H1 (cell line): ENCODE results near the gene SPC24. TPM values are rescaled to one million over a fixed set of nuclear protein-coding genes. Genes with fewer than 3 reads are reported as not detected.

ENCODE experiments used
- CTCF ChIA-PET: fragments of 300-600 bp; sonication (Branson Sonifier 250); formaldehyde crosslinking; loops from one replicate; lab custom pipeline; 2021; ENCODE audit not compliant: partially characterized antibody; lab: Charles Lee
- POLR2A ChIA-PET: fragments of 300-600 bp; sonication (Branson Sonifier 250); formaldehyde crosslinking; loops from one replicate; lab custom pipeline; 2021; ENCODE audit warnings: inconsistent platforms; ENCODE audit not compliant: partially characterized antibody; lab: Charles Lee
- DNase-seq, 2 experiments: peaks; one replicate each; pipeline versions ENCODE4 v3.0.0 to v3.0.0-alpha.2; 2010 to 2022; ENCODE audit warnings: low spot score in 2 of 2, low read depth in 1 of 2, mixed read lengths in 1 of 2
- FAIRE-seq: peaks from 2 replicates; lab custom pipeline; 2011; peaks lifted over from hg19 to GRCh38; lab: Jason Lieb, UNC
- H2AFZ ChIP-seq: 2 replicates; pipeline ENCODE4 v1.8.1; 2012; ENCODE audit warnings: low read length, inconsistent platforms
- H2AK5ac ChIP-seq: 2 replicates; pipeline ENCODE4 v1.6.1; 2013; ENCODE audit warnings: low read depth, low read length
- H2BK120ac ChIP-seq: replicated peaks from 2 replicates; pipeline ENCODE3; 2013; ENCODE audit warnings: low read depth, low read length, inconsistent platforms
- H2BK12ac ChIP-seq: 2 replicates; pipeline ENCODE4 v1.6.1; 2013; ENCODE audit warnings: low read depth, low read length
- H2BK15ac ChIP-seq: 2 replicates; pipeline ENCODE4 v1.6.1; 2013; ENCODE audit warnings: low read length
- H2BK20ac ChIP-seq: 2 replicates; pipeline ENCODE4 v1.6.1; 2013; ENCODE audit warnings: low read length
- H2BK5ac ChIP-seq: 2 replicates; pipeline ENCODE4 v1.6.1; 2013; ENCODE audit warnings: low read depth, low read length
- H3K14ac ChIP-seq: 2 replicates; pipeline ENCODE4 v1.6.1; 2013; ENCODE audit warnings: inconsistent platforms; ENCODE audit not compliant: insufficient read length
- H3K18ac ChIP-seq: 2 replicates; pipeline ENCODE4 v1.6.1; 2013; ENCODE audit warnings: low read length; ENCODE audit errors: extremely low read depth
- H3K23ac ChIP-seq: 2 replicates; pipeline ENCODE4 v1.6.1; 2013; ENCODE audit warnings: inconsistent platforms; ENCODE audit not compliant: insufficient read length
- H3K23me2 ChIP-seq: 2 replicates; pipeline ENCODE4 v1.6.1; 2013; ENCODE audit warnings: low read depth, low read length
- H3K27ac ChIP-seq: 2 replicates; pipeline ENCODE4 v1.6.1; 2011; ENCODE audit warnings: low read depth, low read length, inconsistent platforms
- H3K27me3 ChIP-seq, 4 experiments: replicated peaks in 1 of 4; 1 replicate in 1 of 4; 2 replicates in 3 of 4; pipeline versions ENCODE4 v1.6.1 to v1.8.1; 2011 to 2013; ENCODE audit warnings: low read length in 3 of 4, mild to moderate bottlenecking in 3 of 4, inconsistent platforms in 2 of 4, mixed read lengths in 2 of 4, moderate library complexity in 1 of 4; ENCODE audit not compliant: control insufficient read depth in 3 of 4, insufficient read depth in 3 of 4; ENCODE audit errors: extremely low read depth in 1 of 4
- H3K36me3 ChIP-seq, 4 experiments: 2 replicates each; pipeline versions ENCODE4 v1.6.1 to v1.8.1; 2011 to 2013; ENCODE audit warnings: mild to moderate bottlenecking in 4 of 4, low read length in 3 of 4, moderate library complexity in 2 of 4, control low read depth in 1 of 4, inconsistent platforms in 1 of 4; ENCODE audit not compliant: insufficient read depth in 4 of 4, control insufficient read depth in 2 of 4
- H3K4ac ChIP-seq: replicated peaks from 2 replicates; pipeline ENCODE3; 2013; ENCODE audit warnings: low read length, low read depth, mixed read lengths, inconsistent platforms; ENCODE audit not compliant: insufficient read length
- H3K4me1 ChIP-seq, 4 experiments: replicated peaks in 1 of 4; 1 replicate in 1 of 4; 2 replicates in 3 of 4; pipeline versions ENCODE4 v1.6.1 to v1.8.1; 2011 to 2013; ENCODE audit warnings: low read length in 3 of 4, inconsistent platforms in 2 of 4, mixed read lengths in 1 of 4; ENCODE audit not compliant: insufficient read depth in 4 of 4, control insufficient read depth in 3 of 4
- H3K4me2 ChIP-seq, 2 experiments: 2 replicates each; pipeline versions ENCODE4 v1.6.1 to v1.8.1; 2011 to 2013; ENCODE audit warnings: low read depth in 2 of 2, low read length in 2 of 2, control low read depth in 1 of 2, inconsistent platforms in 1 of 2, mild to moderate bottlenecking in 1 of 2; ENCODE audit not compliant: insufficient read depth in 1 of 2
- H3K4me3 ChIP-seq, 4 experiments: fragments of 200-600, 300-600 bp in 1 of 4; sonication (generic), shearing (Covaris generic), sonication (Bioruptor Twin) in 1 of 4; 2 replicates each; pipeline versions ENCODE4 v1.5.1 to v1.8.1; 2011 to 2016; ENCODE audit warnings: low read length in 4 of 4, low read depth in 3 of 4, control low read depth in 2 of 4, inconsistent platforms in 2 of 4, mild to moderate bottlenecking in 2 of 4, mixed read lengths in 1 of 4, moderate library complexity in 1 of 4; ENCODE audit not compliant: insufficient read depth in 2 of 4; ENCODE audit errors: extremely low read depth in 1 of 4
- H3K56ac ChIP-seq: replicated peaks from 2 replicates; pipeline ENCODE3; 2013; ENCODE audit warnings: low read depth, mild to moderate bottlenecking, mixed read lengths, low read length, inconsistent platforms; ENCODE audit not compliant: insufficient read length
- H3K79me1 ChIP-seq: 2 replicates; pipeline ENCODE4 v1.6.1; 2013; ENCODE audit warnings: low read depth, low read length, control low read depth
- H3K79me2 ChIP-seq, 2 experiments: 2 replicates each; pipeline versions ENCODE4 v1.6.1 to v1.8.1; 2012 to 2013; ENCODE audit warnings: low read length in 2 of 2, mild to moderate bottlenecking in 2 of 2, inconsistent platforms in 1 of 2; ENCODE audit not compliant: insufficient read depth in 2 of 2, control insufficient read depth in 1 of 2
- H3K9ac ChIP-seq, 4 experiments: replicated peaks in 1 of 4; 1 replicate in 1 of 4; 2 replicates in 3 of 4; pipeline versions ENCODE4 v1.6.1 to v1.8.1; 2011 to 2013; ENCODE audit warnings: low read depth in 3 of 4, low read length in 3 of 4, control low read depth in 2 of 4, mild to moderate bottlenecking in 2 of 4, moderate library complexity in 2 of 4, inconsistent platforms in 1 of 4; ENCODE audit errors: extremely low read depth in 1 of 4
- H3K9me3 ChIP-seq, 2 experiments: 2 replicates each; pipeline versions ENCODE4 v1.6.1 to v1.8.1; 2012 to 2013; ENCODE audit warnings: mild to moderate bottlenecking in 2 of 2, moderate library complexity in 2 of 2, control low read depth in 1 of 2, inconsistent platforms in 1 of 2, low read depth in 1 of 2, low read length in 1 of 2, mixed read lengths in 1 of 2; ENCODE audit not compliant: insufficient read depth in 2 of 2
- H4K20me1 ChIP-seq, 2 experiments: replicated peaks in 1 of 2; 2 replicates each; pipeline versions ENCODE3 to v1.8.1; 2011 to 2013; ENCODE audit warnings: inconsistent platforms in 2 of 2, low read length in 2 of 2, mild to moderate bottlenecking in 1 of 2; ENCODE audit not compliant: insufficient read depth in 2 of 2, control insufficient read depth in 1 of 2
- H4K5ac ChIP-seq: 2 replicates; pipeline ENCODE4 v1.6.1; 2013; ENCODE audit warnings: low read length, low read depth, mixed read lengths, inconsistent platforms; ENCODE audit not compliant: insufficient read length
- H4K8ac ChIP-seq: 2 replicates; pipeline ENCODE4 v1.8.0; 2013; ENCODE audit warnings: mild to moderate bottlenecking, moderate library complexity, low read length, inconsistent platforms; ENCODE audit not compliant: insufficient read depth; ENCODE audit errors: extremely low read depth
- H4K91ac ChIP-seq: replicated peaks from 2 replicates; pipeline ENCODE3; 2013; ENCODE audit warnings: low read length, mixed read lengths, inconsistent platforms; ENCODE audit not compliant: insufficient read length
- ATF2 ChIP-seq: IDR thresholded peaks from 2 replicates; pipeline ENCODE4 v1.6.1; 2012; ENCODE audit warnings: low read length, inconsistent platforms
- BACH1 ChIP-seq: IDR thresholded peaks from 2 replicates; pipeline ENCODE4 v1.6.1; 2012; ENCODE audit warnings: low read length, improper control_type of control experiment
- CHD1 ChIP-seq: IDR thresholded peaks from 2 replicates; pipeline ENCODE4 v1.6.1; 2012; ENCODE audit warnings: low read depth, low read length, improper control_type of control experiment
- EZH2 ChIP-seq: fragments of 200-600 bp; sonication (generic); IDR thresholded peaks from 2 replicates; pipeline ENCODE4 v1.7.1; 2012; ENCODE audit warnings: low read depth, mild to moderate bottlenecking, moderate library complexity, low read length, inconsistent platforms; ENCODE audit not compliant: severe bottlenecking
- FOSL1 ChIP-seq: IDR thresholded peaks from 2 replicates; pipeline ENCODE4 v1.6.1; 2011; ENCODE audit warnings: mild to moderate bottlenecking, low read depth, low read length, moderate library complexity; ENCODE audit not compliant: insufficient read depth
- KDM1A ChIP-seq: fragments of 200-600, 300-600 bp; sonication (generic); IDR thresholded peaks from 2 replicates; pipeline ENCODE4 v1.7.1; 2016; ENCODE audit warnings: mild to moderate bottlenecking, low read length, borderline replicate concordance
- RBBP5 ChIP-seq: IDR thresholded peaks from 2 replicates; pipeline ENCODE4 v1.7.1; 2012; ENCODE audit warnings: low read depth, mild to moderate bottlenecking, inconsistent platforms, low read length, moderate library complexity, borderline replicate concordance
- SIN3A ChIP-seq, 2 experiments: IDR thresholded peaks in 1 of 2; conservative IDR thresholded peaks in 1 of 2; 2 replicates each; pipeline ENCODE4 v1.6.1; 2011 to 2012; ENCODE audit warnings: low read length in 2 of 2, improper control_type of control experiment in 1 of 2, low read depth in 1 of 2, mild to moderate bottlenecking in 1 of 2
- SP1 ChIP-seq: IDR thresholded peaks from 2 replicates; pipeline ENCODE4 v1.6.1; 2011; ENCODE audit warnings: low read depth, low read length
- USF2 ChIP-seq: IDR thresholded peaks from 2 replicates; pipeline ENCODE4 v1.6.1; 2011; ENCODE audit warnings: low read length, improper control_type of control experiment
- WGBS, 2 experiments: shearing (Covaris generic) in 1 of 2; methylation state at CpG; one replicate each; pipeline versions ENCODE4 v1.1.6 to v1.1.7; 2013 to 2015; ENCODE audit warnings: low lambda C conversion rate in 2 of 2, mixed read lengths in 2 of 2, inconsistent platforms in 1 of 2, low coverage in 1 of 2, missing lambda C conversion rate in 1 of 2; ENCODE audit not compliant: insufficient replicate concordance in 2 of 2, insufficient coverage in 1 of 2, insufficient read length in 1 of 2; ENCODE audit errors: extremely low coverage in 1 of 2, missing lambda C conversion rate in 1 of 2; 5-methylcytosine and 5-hydroxymethylcytosine counted together
- polyA plus RNA-seq, 7 experiments: library from polyadenylated mRNA; depleted of rRNA in 3 of 7; stranded (reverse) in 5 of 7; unstranded in 2 of 7; fragments of >200 nt in 5 of 7; fragments of 200-250 nt in 2 of 7; gene quantifications; 1 replicate in 5 of 7; 2 replicates in 1 of 7; 4 replicates in 1 of 7; pipeline versions ENCODE4 v1.2.1 to v1.2.3, GENCODE V29; 2011 to 2013; ENCODE audit warnings: missing spikeins in 2 of 7, mixed read lengths in 2 of 7
- total RNA-seq: library from RNA; stranded (reverse); fragmentation: NEBNext Ultra II Directional; extraction: Animal tissue kit (Norgen Biotek cat#: 25700); gene quantifications from 2 replicates; pipeline ENCODE4 v1.2.1, GENCODE V29; 2021

SPC24 gene
- total and polyA plus RNA-seq, 2 of the 8 experiments (the other 6 are each of a cell fraction or from before 2014, with no cell fraction given), result 17.7 to 42.4 TPM

GRCh38 chr19:11179716-11180297, 24.2 kb upstream of the SPC24 start:
- CTCF ChIA-PET, result interaction anchor here (0.6 kb wide), 2 partner anchors 11 to 17 kb away, joined by 3 read pairs; no protein-coding TSS in a partner anchor
- TF ChIP-seq FOSL1 (no peak), CHD1 (no peak), ATF2 (no peak), SIN3A (conservative IDR thresholded peaks at IDR 0.05 in 1 of 2, IDR thresholded peaks at IDR 0.05 in 1 of 2; ENCODE audit: low read depth in 1 of 2, low read length in 2 of 2) (no peak), USF2 (no peak), SP1 (no peak), BACH1 (no peak), EZH2 (no peak), RBBP5 (no peak), KDM1A (no peak)

More at GRCh38 chr19:11179716-11180297, 24.2 kb upstream of the SPC24 start:
- H2BK20ac ChIP-seq, result no peak overlapping the region
- peaks cover 0 to 16% (median 4%) of the 10 kb centered on the region in 4 experiments; a peak in 6 of 8 replicates for H3K36me3 ChIP-seq
- no peak for FAIRE-seq
- H3K79me1 ChIP-seq, result no peaks in the 10 kb centered on the region; the same call in 1 of the 2 replicates
- H4K8ac ChIP-seq, result no peak overlapping the region
- H4K5ac ChIP-seq, result no peak overlapping the region
- 89% methylated on average over 11 of the region's 11 CpGs; no CpG with 5 or more reads in 1 of the 2 experiments for WGBS, 2 experiments
- no peaks in the 10 kb centered on the region for H4K20me1 ChIP-seq
- H3K27me3 ChIP-seq, result no peaks in the 10 kb centered on the region
- H3K4me2 ChIP-seq, result no peak overlapping the region
- no peak overlapping the region for H3K56ac ChIP-seq
- H2BK5ac ChIP-seq, result no peak overlapping the region
- H4K91ac ChIP-seq, result no peak overlapping the region
- no peak overlapping the region for H3K18ac ChIP-seq
- no peak overlapping the region for H3K9ac ChIP-seq
- H3K4me1 ChIP-seq, result peaks cover 0 to 3% (median 2%) of the 10 kb centered on the region in 4 experiments; a peak in 2 of 7 replicates
- H3K4ac ChIP-seq, result no peak overlapping the region
- H3K23me2 ChIP-seq, result no peaks in the 10 kb centered on the region
- no peak overlapping the region for H2BK15ac ChIP-seq
- no peak overlapping the region for H3K14ac ChIP-seq
- no peak overlapping the region for H2BK12ac ChIP-seq
- no peak overlapping the region for H2BK120ac ChIP-seq
- H2AFZ ChIP-seq, result no peak overlapping the region
- H3K23ac ChIP-seq, result no peak overlapping the region
- H2AK5ac ChIP-seq, result no peak overlapping the region
- POLR2A ChIA-PET, result interaction anchor here (0.7 to 1.2 kb wide), 3 partner anchors 12 to 16 kb away, joined by 3 to 4 read pairs (median 3); no protein-coding TSS in a partner anchor
- H3K79me2 ChIP-seq, result no peaks in the 10 kb centered on the region
- H3K4me3 ChIP-seq, result no peak overlapping the region
- H3K9me3 ChIP-seq, result no peaks in the 10 kb centered on the region
- DNase-seq, result no peak
- no peak overlapping the region for H3K27ac ChIP-seq
